Measurements from ENCODE around the gene MMS22L. TPM values are rescaled to one million over a fixed set of nuclear protein-coding genes. Genes with fewer than 3 reads are reported as not detected.
A peak's percentile ranks its signal among the peaks of the same experiment; 100 is the strongest.

The MMS22L gene
- total RNA-seq = 19.6 TPM

GRCh38 chr6:97282726-97283617 is at the start of gene MMS22L:
Gene MMS22L, minus strand, starts transcription at chr6:97283216. Its CDS starts 739 bp downstream, at chr6:97282477.
- Histone ChIP-seq H3K4me1 (peaks cover 20% of the 10 kb centered on the region), H3K9me3 (no peaks in the 10 kb centered on the region), H3K27ac (peak within 1 kb of the TSS; percentile 65), H3K36me3 (no peaks in the 10 kb centered on the region), H3K27me3 (no peaks in the 10 kb centered on the region), H3K4me3 (peak within 1 kb of the TSS; percentile 75 to 81)
- intact Hi-C loops (cut with DNase I) = no loop called here
- DNase-seq (ENCODE audit: extremely low spot score in 2 of 2) = peak in 1 of 2 donors; percentile 92
- TF ChIP-seq POLR2A (IDR thresholded peaks at IDR 0.05) (no peak), CTCF (IDR thresholded peaks at IDR 0.05) (no peak), POLR2AphosphoS5 (IDR thresholded peaks at IDR 0.05; ENCODE audit: insufficient read depth in 1 of 2, low read depth in 1 of 2) (peak; percentile 66 to 77)

DNA sequence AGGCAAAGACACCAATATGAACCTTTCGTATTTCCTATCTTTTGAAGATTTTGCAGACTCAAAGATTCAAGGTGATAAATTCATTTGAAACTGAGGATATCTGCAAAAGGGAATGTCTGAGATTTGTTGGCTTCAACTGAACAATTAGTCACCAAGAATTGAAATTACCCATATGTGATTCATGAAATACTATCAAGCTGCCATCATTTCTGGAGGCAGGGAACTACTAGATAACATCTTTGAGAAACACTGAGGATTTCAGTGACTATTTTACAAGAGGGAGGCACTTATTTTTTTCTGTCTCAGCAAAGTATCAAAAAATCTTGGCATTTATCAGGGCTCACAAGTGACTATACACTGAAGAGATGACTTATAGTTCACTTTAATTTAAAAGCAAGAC is 39.8 kb upstream of the MMS22L start:
- no peak for DNase-seq (ENCODE audit: extremely low spot score in 2 of 2)
- TF ChIP-seq POLR2A (IDR thresholded peaks at IDR 0.05) = no peak
- no peak for TF ChIP-seq CTCF (IDR thresholded peaks at IDR 0.05)
- no peak for TF ChIP-seq POLR2AphosphoS5 (IDR thresholded peaks at IDR 0.05; ENCODE audit: insufficient read depth in 1 of 2, low read depth in 1 of 2)
- intact Hi-C loops (cut with DNase I) = no loop called here
- no peak overlapping the region for H3K4me3 ChIP-seq
- no peaks in the 10 kb centered on the region for H3K9me3 ChIP-seq
- H3K27me3 ChIP-seq = no peaks in the 10 kb centered on the region
- no peaks in the 10 kb centered on the region for H3K36me3 ChIP-seq
- no peaks in the 10 kb centered on the region for H3K4me1 ChIP-seq
- H3K27ac ChIP-seq = no peak overlapping the region

- intact Hi-C loops (cut with DNase I) = no loop called here
- Histone ChIP-seq H3K36me3 (no peaks in the 10 kb centered on the region), H3K27me3 (no peaks in the 10 kb centered on the region), H3K27ac (no peak overlapping the region), H3K4me3 (no peak overlapping the region), H3K9me3 (no peaks in the 10 kb centered on the region), H3K4me1 (no peaks in the 10 kb centered on the region)
- no peak for DNase-seq (ENCODE audit: extremely low spot score in 2 of 2)
- TF ChIP-seq POLR2A (IDR thresholded peaks at IDR 0.05) (no peak), POLR2AphosphoS5 (IDR thresholded peaks at IDR 0.05; ENCODE audit: insufficient read depth in 1 of 2, low read depth in 1 of 2) (no peak), CTCF (IDR thresholded peaks at IDR 0.05) (no peak)
These were observed 39.2 kb upstream of the MMS22L start for GRCh38 chr6:97322226-97322625.

DNA sequence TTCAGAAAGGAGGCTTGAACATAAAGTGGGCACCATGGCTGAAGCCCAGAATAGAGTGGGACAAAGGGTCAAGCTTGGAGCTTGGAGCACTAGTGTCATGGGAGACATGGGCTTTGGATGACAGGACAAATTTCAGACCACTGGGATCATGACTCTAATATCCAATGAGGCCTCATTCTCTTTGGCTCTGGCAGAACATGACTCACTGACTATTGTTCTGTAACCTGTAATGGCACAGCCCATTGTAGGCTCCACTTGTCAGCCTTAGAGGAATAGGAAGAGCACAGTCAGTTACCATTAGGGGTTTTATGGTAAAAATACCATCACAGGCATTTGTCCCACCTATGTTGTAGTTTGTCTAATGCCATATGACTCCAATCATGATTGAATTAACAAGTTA is 34.0 kb upstream of the MMS22L start:
- Histone ChIP-seq H3K4me3 (no peak overlapping the region), H3K36me3 (no peaks in the 10 kb centered on the region), H3K27me3 (no peaks in the 10 kb centered on the region), H3K27ac (no peak overlapping the region), H3K4me1 (no peaks in the 10 kb centered on the region), H3K9me3 (no peaks in the 10 kb centered on the region)
- DNase-seq (ENCODE audit: extremely low spot score in 2 of 2) = no peak
- intact Hi-C loops (cut with DNase I) = no loop called here
- TF ChIP-seq POLR2A (IDR thresholded peaks at IDR 0.05) = no peak
- TF ChIP-seq CTCF (IDR thresholded peaks at IDR 0.05) = no peak
- TF ChIP-seq POLR2AphosphoS5 (IDR thresholded peaks at IDR 0.05; ENCODE audit: insufficient read depth in 1 of 2, low read depth in 1 of 2) = no peak

- no peaks in the 10 kb centered on the region for H3K4me1 ChIP-seq
- no peaks in the 10 kb centered on the region for H3K36me3 ChIP-seq
- TF ChIP-seq POLR2A (IDR thresholded peaks at IDR 0.05) (no peak), POLR2AphosphoS5 (IDR thresholded peaks at IDR 0.05; ENCODE audit: insufficient read depth in 1 of 2, low read depth in 1 of 2) (no peak), CTCF (IDR thresholded peaks at IDR 0.05) (no peak)
- no peak for DNase-seq (ENCODE audit: extremely low spot score in 2 of 2)
- H3K27me3 ChIP-seq = no peaks in the 10 kb centered on the region
- no peak overlapping the region for H3K27ac ChIP-seq
- H3K9me3 ChIP-seq = no peaks in the 10 kb centered on the region
- intact Hi-C loops (cut with DNase I) = no loop called here
- no peak overlapping the region for H3K4me3 ChIP-seq
These were observed 29.2 kb upstream of the MMS22L start for GRCh38 chr6:97312241-97312640.

All from vagina (tissue), 2 donors.